Bronchial epithelial cell (primary cell): ENCODE measurements around the gene ZACN. TPM values are rescaled to one million over a fixed set of nuclear protein-coding genes. Genes with fewer than 3 reads are reported as not detected.

ENCODE experiments used
- DNase-seq: peaks from one replicate; pipeline ENCODE4 v3.0.0-alpha.2; 2010; ENCODE audit warnings: low read depth
- FAIRE-seq: peaks from 2 replicates; lab custom pipeline; 2011; peaks lifted over from hg19 to GRCh38; lab: Jason Lieb, UNC
- H3K27me3 ChIP-seq: 2 replicates; pipeline ENCODE4 v1.5.1; 2011; ENCODE audit warnings: low read length; ENCODE audit not compliant: control insufficient read depth, insufficient read depth
- H3K36me3 ChIP-seq: 2 replicates; pipeline ENCODE4 v1.5.1; 2011; ENCODE audit warnings: low read length; ENCODE audit not compliant: control insufficient read depth, insufficient read depth
- H3K4me3 ChIP-seq: 2 replicates; pipeline ENCODE4 v1.5.1; 2011; ENCODE audit warnings: mild to moderate bottlenecking, low read depth, low read length, control low read depth
- total RNA-seq: library from RNA; depleted of rRNA; stranded (reverse); fragments of >200 nt; gene quantifications from 2 replicates; pipeline ENCODE4 v1.2.1, GENCODE V29; 2014
- TF ChIP-seq, protein P1 (sequence below): IDR thresholded peaks from 2 replicates; pipeline ENCODE4 v1.5.1; 2011; ENCODE audit warnings: mild to moderate bottlenecking, moderate library complexity, low read length, control low read depth, inconsistent platforms; ENCODE audit not compliant: insufficient read depth, severe bottlenecking

ZACN gene
- total RNA-seq, 1 donor from 2014 or later: not detected

DNA sequence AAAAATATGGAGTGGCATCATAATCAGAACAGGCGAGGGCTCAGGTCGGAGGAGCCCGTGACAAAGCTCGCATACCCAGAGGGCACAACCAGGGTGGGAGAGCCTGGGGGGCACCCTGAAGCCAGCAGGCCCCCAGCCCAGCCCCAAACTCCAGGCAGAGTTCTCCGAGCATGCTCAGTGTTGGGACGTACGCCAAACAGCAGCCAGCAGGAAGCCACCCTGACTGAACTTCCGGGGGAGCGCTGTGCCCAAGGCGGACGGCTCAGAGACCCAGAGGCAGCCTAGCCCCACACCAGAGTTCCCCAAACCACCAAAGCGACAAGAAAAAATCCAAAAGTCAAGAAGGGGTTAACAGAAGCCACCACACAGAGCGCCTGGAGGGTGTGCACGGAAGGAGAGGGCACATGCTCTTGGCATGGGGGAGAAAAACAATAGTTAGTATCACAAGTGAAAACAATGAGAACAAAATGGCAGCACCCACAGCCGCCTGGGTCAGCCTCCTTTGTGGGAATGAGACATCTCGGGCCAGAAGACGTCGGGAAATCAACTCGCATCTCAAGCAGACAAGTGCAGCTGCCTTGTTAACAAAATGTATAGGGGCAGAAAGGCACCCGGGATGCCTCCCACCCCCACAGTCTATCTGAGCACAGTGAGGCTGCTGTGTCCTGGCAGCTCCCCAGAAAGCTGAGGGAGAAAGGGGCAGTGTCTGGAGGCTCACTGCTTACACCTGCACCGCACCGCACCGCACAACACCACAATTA is 12.7 kb downstream of the ZACN start:
- Histone ChIP-seq H3K36me3 (peaks cover 45% of the 10 kb centered on the region), H3K4me3 (no peak overlapping the region), H3K27me3 (no peaks in the 10 kb centered on the region)
- DNase-seq: no peak
- FAIRE-seq: no peak
- TF ChIP-seq, protein P1, sequence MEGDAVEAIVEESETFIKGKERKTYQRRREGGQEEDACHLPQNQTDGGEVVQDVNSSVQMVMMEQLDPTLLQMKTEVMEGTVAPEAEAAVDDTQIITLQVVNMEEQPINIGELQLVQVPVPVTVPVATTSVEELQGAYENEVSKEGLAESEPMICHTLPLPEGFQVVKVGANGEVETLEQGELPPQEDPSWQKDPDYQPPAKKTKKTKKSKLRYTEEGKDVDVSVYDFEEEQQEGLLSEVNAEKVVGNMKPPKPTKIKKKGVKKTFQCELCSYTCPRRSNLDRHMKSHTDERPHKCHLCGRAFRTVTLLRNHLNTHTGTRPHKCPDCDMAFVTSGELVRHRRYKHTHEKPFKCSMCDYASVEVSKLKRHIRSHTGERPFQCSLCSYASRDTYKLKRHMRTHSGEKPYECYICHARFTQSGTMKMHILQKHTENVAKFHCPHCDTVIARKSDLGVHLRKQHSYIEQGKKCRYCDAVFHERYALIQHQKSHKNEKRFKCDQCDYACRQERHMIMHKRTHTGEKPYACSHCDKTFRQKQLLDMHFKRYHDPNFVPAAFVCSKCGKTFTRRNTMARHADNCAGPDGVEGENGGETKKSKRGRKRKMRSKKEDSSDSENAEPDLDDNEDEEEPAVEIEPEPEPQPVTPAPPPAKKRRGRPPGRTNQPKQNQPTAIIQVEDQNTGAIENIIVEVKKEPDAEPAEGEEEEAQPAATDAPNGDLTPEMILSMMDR: no peak

DNA sequence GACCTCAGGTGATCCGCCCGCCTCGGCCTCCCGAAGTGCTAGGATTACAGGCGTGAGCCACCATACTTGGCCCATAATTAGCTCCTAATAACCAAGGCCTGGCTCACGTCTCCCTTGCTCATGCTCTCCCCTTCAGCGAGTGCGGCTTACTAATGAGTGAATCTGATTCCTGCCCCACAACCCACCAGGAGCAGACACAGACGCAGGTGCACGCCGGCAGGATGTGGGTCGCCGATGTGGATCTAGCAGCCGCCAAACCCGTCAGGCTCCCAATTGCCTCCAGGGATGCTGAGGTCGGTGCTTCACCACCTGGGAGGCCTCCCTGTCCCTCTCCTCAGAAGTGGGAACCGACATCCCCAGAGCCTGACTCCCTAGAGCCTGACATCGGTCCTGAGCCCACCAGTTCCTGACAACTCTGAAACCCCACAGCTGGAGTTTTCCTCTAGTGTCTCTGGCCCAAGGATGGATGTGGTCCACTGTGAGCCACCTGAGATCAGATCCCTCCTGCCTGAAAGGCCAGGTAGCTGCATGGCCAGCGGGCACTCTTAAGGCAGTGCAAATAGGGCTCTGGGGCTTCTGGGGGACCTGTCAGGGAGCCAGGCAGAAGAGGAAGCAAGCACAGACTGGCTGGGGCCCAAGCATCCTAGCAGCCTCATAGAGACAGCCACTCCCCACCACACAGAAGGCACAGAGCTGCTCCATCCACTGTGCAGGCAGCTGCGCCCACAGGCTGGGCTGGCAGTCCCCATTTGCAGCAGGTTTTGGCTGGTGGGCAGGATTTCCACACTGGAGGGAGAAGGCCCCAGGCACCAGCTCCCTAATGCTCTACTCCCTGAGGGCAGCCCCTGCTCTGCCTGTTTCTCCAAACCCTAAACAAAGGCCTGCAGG is 13.8 kb downstream of the ZACN start:
- TF ChIP-seq, protein P1: no peak
- no peaks in the 10 kb centered on the region for H3K27me3 ChIP-seq
- DNase-seq: no peak
- peaks cover 41% of the 10 kb centered on the region for H3K36me3 ChIP-seq
- no peak overlapping the region for H3K4me3 ChIP-seq
- FAIRE-seq: no peak

DNA sequence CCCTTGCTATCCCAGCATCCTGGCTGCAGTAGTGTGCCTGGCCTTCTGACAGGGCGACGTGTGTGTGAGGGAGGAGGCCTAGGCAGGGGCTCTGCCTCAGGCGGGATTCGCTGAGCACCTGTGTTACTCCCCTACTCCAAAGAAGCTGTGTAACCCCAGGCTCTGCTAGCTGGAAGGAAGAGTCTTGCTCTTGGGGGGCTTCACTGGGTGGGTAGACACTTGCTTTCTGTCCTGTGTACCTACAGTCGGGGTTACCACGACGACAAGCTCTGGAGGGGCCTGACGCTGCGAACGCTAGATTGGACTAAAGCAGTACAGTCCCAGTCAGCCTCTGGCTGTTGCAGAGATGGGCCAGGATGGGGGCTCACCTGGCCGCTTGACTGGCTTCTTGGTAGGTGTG is 15.1 kb downstream of the ZACN start:
- TF ChIP-seq, protein P1: no peak
- FAIRE-seq (no peak), DNase-seq (no peak)
- H3K27me3 ChIP-seq: no peaks in the 10 kb centered on the region
- H3K4me3 ChIP-seq: no peak overlapping the region
- H3K36me3 ChIP-seq: peaks cover 33% of the 10 kb centered on the region

DNA sequence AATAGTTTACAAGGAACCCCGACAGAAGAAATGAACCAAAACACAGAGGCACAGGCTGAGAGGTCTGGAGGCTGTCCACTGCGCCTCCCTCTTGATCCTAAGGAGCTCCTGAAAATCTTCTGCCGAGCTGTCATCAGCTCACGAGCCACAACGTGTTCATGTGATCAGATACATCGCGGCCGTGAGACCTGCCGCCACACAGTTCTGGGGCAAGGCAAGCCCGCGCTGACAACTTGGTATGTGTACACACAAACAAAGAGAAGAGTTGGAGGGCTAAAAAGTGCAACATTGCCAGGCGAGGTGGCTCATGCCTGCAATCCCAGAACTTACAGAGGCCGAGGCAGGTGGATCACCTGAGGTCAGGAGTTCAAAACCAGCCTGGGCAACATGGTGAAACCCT is 17.0 kb downstream of the ZACN start:
- TF ChIP-seq, protein P1: no peak
- peaks cover 26% of the 10 kb centered on the region for H3K36me3 ChIP-seq
- FAIRE-seq: no peak
- no peaks in the 10 kb centered on the region for H3K27me3 ChIP-seq
- no peak overlapping the region for H3K4me3 ChIP-seq
- DNase-seq: no peak

DNA sequence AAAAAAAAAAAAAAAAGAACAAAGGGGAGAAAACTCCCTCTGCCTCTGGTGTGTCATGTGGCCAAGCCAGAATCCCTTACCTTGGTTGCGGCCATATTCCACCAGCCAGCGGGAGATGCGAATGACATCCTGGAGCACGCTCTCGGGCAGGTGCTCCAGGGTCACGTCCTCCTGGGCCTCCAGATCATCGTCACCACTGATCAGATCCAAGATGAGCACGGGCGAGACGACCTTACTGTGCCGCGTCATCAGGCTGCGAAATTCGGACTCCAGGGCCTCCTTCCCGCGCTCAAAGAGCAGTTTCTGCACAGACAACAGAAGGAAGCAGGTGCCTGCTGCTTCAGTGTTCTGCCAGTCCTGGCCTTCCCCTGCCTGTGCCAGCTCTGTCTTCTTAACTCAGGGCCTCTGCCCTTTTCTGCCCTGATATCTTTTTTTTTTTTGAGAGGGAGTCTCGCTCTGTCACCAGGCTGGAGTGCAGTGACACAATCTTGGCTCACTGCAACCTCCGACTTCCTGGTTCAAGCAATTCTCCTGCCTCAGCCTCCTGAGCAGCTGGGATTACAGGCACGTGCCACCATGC is 18.8 kb downstream of the ZACN start:
- Histone ChIP-seq H3K27me3 (no peaks in the 10 kb centered on the region), H3K36me3 (peaks cover 29% of the 10 kb centered on the region), H3K4me3 (no peak overlapping the region)
- FAIRE-seq: no peak
- no peak for DNase-seq
- TF ChIP-seq, protein P1: no peak
